Mononuclear cell (primary cell): ENCODE measurements around the gene FTSJ3. TPM values are rescaled to one million over a fixed set of nuclear protein-coding genes. Genes with fewer than 3 reads are reported as not detected.

ENCODE experiments used
- H3K27me3 ChIP-seq: 2 replicates; pipeline ENCODE4 v1.6.0; 2011; ENCODE audit warnings: low read length, control low read depth; ENCODE audit not compliant: insufficient read depth
- H3K4me1 ChIP-seq: 2 replicates; pipeline ENCODE4 v1.5.1; 2011; ENCODE audit warnings: mild to moderate bottlenecking, low read length, control low read depth; ENCODE audit not compliant: insufficient read depth
- H3K4me3 ChIP-seq: 2 replicates; pipeline ENCODE4 v1.5.1; 2011; ENCODE audit warnings: mild to moderate bottlenecking, low read length, moderate library complexity
- H3K9me3 ChIP-seq: 2 replicates; pipeline ENCODE4 v1.5.1; 2011; ENCODE audit warnings: low read depth, mild to moderate bottlenecking, control low read depth, low read length
- total RNA-seq: library from RNA; depleted of rRNA; stranded (reverse); fragments of >200 nt; gene quantifications from one replicate; pipeline ENCODE4 v1.2.3, GENCODE V29; 2012

The FTSJ3 gene
- total RNA-seq, 1 donor, result 13.2 TPM

GRCh38 chr17:63837480-63837879 lies 10.0 kb upstream of the FTSJ3 start:
- H3K9me3 ChIP-seq, result no peaks in the 10 kb centered on the region
- peaks cover 55% of the 10 kb centered on the region for H3K4me1 ChIP-seq
- no peaks in the 10 kb centered on the region for H3K27me3 ChIP-seq
- H3K4me3 ChIP-seq, result no peak overlapping the region

GRCh38 chr17:63836811-63837210 lies 9.3 kb upstream of the FTSJ3 start:
- peaks cover 60% of the 10 kb centered on the region for H3K4me1 ChIP-seq
- H3K27me3 ChIP-seq, result no peaks in the 10 kb centered on the region
- no peaks in the 10 kb centered on the region for H3K9me3 ChIP-seq
- no peak overlapping the region for H3K4me3 ChIP-seq

GRCh38 chr17:63835167-63835720 lies 7.8 kb upstream of the FTSJ3 start:
- Histone ChIP-seq H3K27me3 (no peaks in the 10 kb centered on the region), H3K4me1 (peaks cover 57% of the 10 kb centered on the region), H3K4me3 (no peak overlapping the region), H3K9me3 (no peaks in the 10 kb centered on the region)

GRCh38 chr17:63834431-63835166 lies 7.1 kb upstream of the FTSJ3 start:
- Histone ChIP-seq H3K27me3 (no peaks in the 10 kb centered on the region), H3K9me3 (no peaks in the 10 kb centered on the region), H3K4me1 (peaks cover 51% of the 10 kb centered on the region), H3K4me3 (no peak overlapping the region)

- Histone ChIP-seq H3K4me3 (no peak overlapping the region), H3K4me1 (peaks cover 48% of the 10 kb centered on the region), H3K9me3 (no peaks in the 10 kb centered on the region), H3K27me3 (no peaks in the 10 kb centered on the region)
Measured at GRCh38 chr17:63833741-63834373, 6.4 kb upstream of the FTSJ3 start.

GRCh38 chr17:63833026-63833740 lies 5.7 kb upstream of the FTSJ3 start:
- no peaks in the 10 kb centered on the region for H3K9me3 ChIP-seq
- H3K4me1 ChIP-seq, result peaks cover 47% of the 10 kb centered on the region
- H3K27me3 ChIP-seq, result no peaks in the 10 kb centered on the region
- no peak overlapping the region for H3K4me3 ChIP-seq

- Histone ChIP-seq H3K4me1 (peaks cover 47% of the 10 kb centered on the region), H3K9me3 (no peaks in the 10 kb centered on the region), H3K27me3 (no peaks in the 10 kb centered on the region), H3K4me3 (no peak overlapping the region)
Measured at GRCh38 chr17:63832455-63832854, 5.0 kb upstream of the FTSJ3 start.

GRCh38 chr17:63832014-63832413 lies 4.6 kb upstream of the FTSJ3 start:
- Histone ChIP-seq H3K4me1 (peaks cover 44% of the 10 kb centered on the region), H3K4me3 (no peak overlapping the region), H3K9me3 (no peaks in the 10 kb centered on the region), H3K27me3 (no peaks in the 10 kb centered on the region)

- Histone ChIP-seq H3K4me3 (no peak overlapping the region), H3K4me1 (peaks cover 45% of the 10 kb centered on the region), H3K9me3 (no peaks in the 10 kb centered on the region), H3K27me3 (no peaks in the 10 kb centered on the region)
Measured at GRCh38 chr17:63831505-63831904, 4.0 kb upstream of the FTSJ3 start.

GRCh38 chr17:63830904-63831491 lies 3.5 kb upstream of the FTSJ3 start:
- Histone ChIP-seq H3K4me1 (peaks cover 50% of the 10 kb centered on the region), H3K4me3 (no peak overlapping the region), H3K27me3 (no peaks in the 10 kb centered on the region), H3K9me3 (no peaks in the 10 kb centered on the region)

- H3K9me3 ChIP-seq, result no peaks in the 10 kb centered on the region
- H3K4me1 ChIP-seq, result peaks cover 56% of the 10 kb centered on the region
- H3K4me3 ChIP-seq, result no peak overlapping the region
- H3K27me3 ChIP-seq, result no peaks in the 10 kb centered on the region
Measured at GRCh38 chr17:63830278-63830677, 2.8 kb upstream of the FTSJ3 start.

GRCh38 chr17:63828936-63829335 lies 1.5 kb upstream of the FTSJ3 start:
- Histone ChIP-seq H3K4me3 (no peak overlapping the region), H3K27me3 (no peaks in the 10 kb centered on the region), H3K4me1 (peaks cover 46% of the 10 kb centered on the region), H3K9me3 (no peaks in the 10 kb centered on the region)

- Histone ChIP-seq H3K4me1 (peaks cover 46% of the 10 kb centered on the region), H3K9me3 (no peaks in the 10 kb centered on the region), H3K4me3 (peak overlapping the region; percentile 83), H3K27me3 (no peaks in the 10 kb centered on the region)
Measured at GRCh38 chr17:63827801-63828221, 348 bp upstream of the FTSJ3 start.

- Histone ChIP-seq H3K9me3 (no peaks in the 10 kb centered on the region), H3K4me3 (peak overlapping the region; percentile 83), H3K4me1 (peaks cover 38% of the 10 kb centered on the region), H3K27me3 (no peaks in the 10 kb centered on the region)
Measured at GRCh38 chr17:63826468-63827001, 928 bp downstream of the FTSJ3 start.

GRCh38 chr17:63824362-63824761 lies 3.1 kb downstream of the FTSJ3 start:
- no peak overlapping the region for H3K4me3 ChIP-seq
- no peaks in the 10 kb centered on the region for H3K9me3 ChIP-seq
- H3K27me3 ChIP-seq, result no peaks in the 10 kb centered on the region
- H3K4me1 ChIP-seq, result peaks cover 34% of the 10 kb centered on the region
